SK-N-SH (cell line): Measurements from ENCODE around the gene BCHE.

ENCODE experiments used
- CHD2 ChIP-seq: fragments of 150-350 bp; IDR thresholded peaks from 2 replicates; pipeline ENCODE4 v1.6.1; 2018; ENCODE audit warnings: low read length; ENCODE audit not compliant: partially characterized antibody
- CTCF ChIP-seq: fragments of 200-600 bp; sonication (generic); IDR thresholded peaks from 2 replicates; pipeline ENCODE4 v1.6.1; 2017; ENCODE audit warnings: antibody characterized with exemption, mild to moderate bottlenecking, moderate library complexity
- FOXJ3 ChIP-seq: sonication (generic); formaldehyde crosslinking; IDR thresholded peaks from 2 replicates; pipeline ENCODE4 v1.5.1; 2020; ENCODE audit warnings: mild to moderate bottlenecking, missing genetic modification reagents
- FOXM1 ChIP-seq: IDR thresholded peaks from 2 replicates; pipeline ENCODE4 v1.4.0; 2012; ENCODE audit warnings: low read depth, mild to moderate bottlenecking
- GABPA ChIP-seq: IDR thresholded peaks from 2 replicates; pipeline ENCODE4 v1.4.0; 2012; ENCODE audit warnings: low read depth, mild to moderate bottlenecking
- POLR2AphosphoS5 ChIP-seq: IDR thresholded peaks from 2 replicates; pipeline ENCODE4 v1.6.1; 2012; ENCODE audit warnings: low read depth, low read length
- RFX5 ChIP-seq: IDR thresholded peaks from 2 replicates; pipeline ENCODE4 v1.6.1; 2012; ENCODE audit warnings: mild to moderate bottlenecking, improper control_type of control experiment, low read length
- SMC3 ChIP-seq: IDR thresholded peaks from 2 replicates; pipeline ENCODE4 v1.6.1; 2012; ENCODE audit warnings: low read depth, low read length, improper control_type of control experiment
- ZBTB33 ChIP-seq: IDR thresholded peaks from 2 replicates; pipeline ENCODE4 v1.4.0; 2012; ENCODE audit warnings: low read depth, borderline replicate concordance

GRCh38 chr3:165770781-165771180 lies 66.4 kb downstream of the BCHE start:
- TF ChIP-seq POLR2AphosphoS5 (no peak), SMC3 (no peak), ZBTB33 (no peak), CTCF (no peak), RFX5 (no peak), CHD2 (no peak), GABPA (no peak), FOXM1 (no peak), FOXJ3 (CRISPR knock-in tag) (no peak)
